22Rv1 (cell line): ENCODE data around the gene FAM50A.

Source experiments
- ZFX ChIP-seq: fragments of 450-650 bp; IDR thresholded peaks from 2 replicates; pipeline ENCODE4 v1.6.1; 2017; ENCODE audit warnings: antibody characterized with exemption, borderline replicate concordance
- TF ChIP-seq, protein P1 (sequence below): fragments of 450-650 bp; IDR thresholded peaks from 2 replicates; pipeline ENCODE4 v1.5.1; 2017; ENCODE audit warnings: mild to moderate bottlenecking

DNA sequence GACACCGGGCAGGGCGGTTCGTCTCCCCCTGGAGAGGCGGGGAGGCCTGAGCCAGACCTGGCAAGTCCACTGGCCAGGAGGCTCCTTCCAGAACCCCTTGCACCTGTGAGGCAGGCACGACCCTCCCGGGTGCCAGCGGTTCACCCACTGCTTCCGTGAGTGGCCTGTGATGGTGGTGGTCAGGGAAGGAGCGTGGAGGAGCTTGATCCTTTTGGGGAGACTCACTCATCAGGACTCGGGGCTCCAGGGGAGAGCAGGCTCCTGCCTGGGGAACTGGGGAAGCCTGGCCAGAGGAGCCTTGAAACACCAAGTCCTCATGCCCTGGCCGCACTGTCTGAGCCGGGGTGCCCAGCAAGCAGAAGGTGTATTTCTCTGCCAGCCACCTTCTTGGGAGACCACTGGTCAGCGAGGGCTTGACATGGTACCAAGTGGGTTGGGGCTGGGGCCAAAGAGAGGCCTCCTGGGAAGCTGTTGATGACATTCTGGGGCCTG lies 860 bp downstream of the FAM50A start:
- TF ChIP-seq, protein P1, sequence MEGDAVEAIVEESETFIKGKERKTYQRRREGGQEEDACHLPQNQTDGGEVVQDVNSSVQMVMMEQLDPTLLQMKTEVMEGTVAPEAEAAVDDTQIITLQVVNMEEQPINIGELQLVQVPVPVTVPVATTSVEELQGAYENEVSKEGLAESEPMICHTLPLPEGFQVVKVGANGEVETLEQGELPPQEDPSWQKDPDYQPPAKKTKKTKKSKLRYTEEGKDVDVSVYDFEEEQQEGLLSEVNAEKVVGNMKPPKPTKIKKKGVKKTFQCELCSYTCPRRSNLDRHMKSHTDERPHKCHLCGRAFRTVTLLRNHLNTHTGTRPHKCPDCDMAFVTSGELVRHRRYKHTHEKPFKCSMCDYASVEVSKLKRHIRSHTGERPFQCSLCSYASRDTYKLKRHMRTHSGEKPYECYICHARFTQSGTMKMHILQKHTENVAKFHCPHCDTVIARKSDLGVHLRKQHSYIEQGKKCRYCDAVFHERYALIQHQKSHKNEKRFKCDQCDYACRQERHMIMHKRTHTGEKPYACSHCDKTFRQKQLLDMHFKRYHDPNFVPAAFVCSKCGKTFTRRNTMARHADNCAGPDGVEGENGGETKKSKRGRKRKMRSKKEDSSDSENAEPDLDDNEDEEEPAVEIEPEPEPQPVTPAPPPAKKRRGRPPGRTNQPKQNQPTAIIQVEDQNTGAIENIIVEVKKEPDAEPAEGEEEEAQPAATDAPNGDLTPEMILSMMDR, result no peak
- no peak for TF ChIP-seq ZFX
